ENCODE results near the gene C4orf51. TPM values are rescaled to one million over a fixed set of nuclear protein-coding genes. Genes with fewer than 3 reads are reported as not detected.
"Not testable (repeated sequence)": the region's sequence is repeated elsewhere in the genome, so short reads cannot be mapped to it uniquely, and the experiment has no call there.

The C4orf51 gene
- polyA plus RNA-seq (ENCODE audit: insufficient read length): not detected

GRCh38 chr4:145679991-145680455 is at the start of gene C4orf51:
Gene C4orf51, plus strand, starts transcription at chr4:145680146. Its CDS starts 58 bp downstream, at chr4:145680204.
- DNase-seq (ENCODE audit: low read depth): no peak

- DNase-seq (ENCODE audit: low read depth): no peak
These were observed 44.8 kb upstream of the C4orf51 start for GRCh38 chr4:145635117-145635516.

GRCh38 chr4:145635630-145636029 is 44.3 kb upstream of the C4orf51 start:
- DNase-seq (ENCODE audit: low read depth): no peak

GRCh38 chr4:145639186-145639698 is 40.7 kb upstream of the C4orf51 start:
- no peak for DNase-seq (ENCODE audit: low read depth)

GRCh38 chr4:145640236-145640635 is 39.7 kb upstream of the C4orf51 start:
- DNase-seq (ENCODE audit: low read depth): not testable (repeated sequence)

GRCh38 chr4:145643295-145643694 is 36.7 kb upstream of the C4orf51 start:
- no peak for DNase-seq (ENCODE audit: low read depth)

GRCh38 chr4:145644699-145645098 is 35.2 kb upstream of the C4orf51 start:
- no peak for DNase-seq (ENCODE audit: low read depth)

GRCh38 chr4:145656156-145656555 is 23.8 kb upstream of the C4orf51 start:
- no peak for DNase-seq (ENCODE audit: low read depth)

- DNase-seq (ENCODE audit: low read depth): no peak
These were observed 19.9 kb upstream of the C4orf51 start for GRCh38 chr4:145660064-145660463.

- DNase-seq (ENCODE audit: low read depth): no peak
These were observed 16.8 kb upstream of the C4orf51 start for GRCh38 chr4:145663194-145663593.

GRCh38 chr4:145665773-145666172 is 14.2 kb upstream of the C4orf51 start:
- DNase-seq (ENCODE audit: low read depth): no peak

- no peak for DNase-seq (ENCODE audit: low read depth)
These were observed 9.5 kb upstream of the C4orf51 start for GRCh38 chr4:145670422-145670821.

- DNase-seq (ENCODE audit: low read depth): no peak
These were observed 426 bp upstream of the C4orf51 start for GRCh38 chr4:145679520-145679919.

GRCh38 chr4:145680902-145681301 is 956 bp downstream of the C4orf51 start:
- no peak for DNase-seq (ENCODE audit: low read depth)

- DNase-seq (ENCODE audit: low read depth): no peak
These were observed 1.6 kb downstream of the C4orf51 start for GRCh38 chr4:145681518-145681917.

GRCh38 chr4:145681956-145682355 is 2.0 kb downstream of the C4orf51 start:
- no peak for DNase-seq (ENCODE audit: low read depth)

- DNase-seq (ENCODE audit: low read depth): no peak
These were observed 7.0 kb downstream of the C4orf51 start for GRCh38 chr4:145686991-145687390.

GRCh38 chr4:145690610-145691009 is 10.7 kb downstream of the C4orf51 start:
- DNase-seq (ENCODE audit: low read depth): no peak

GRCh38 chr4:145691416-145691815 is 11.5 kb downstream of the C4orf51 start:
- DNase-seq (ENCODE audit: low read depth): not testable (repeated sequence)

GRCh38 chr4:145694929-145695328 is 15.0 kb downstream of the C4orf51 start:
- no peak for DNase-seq (ENCODE audit: low read depth)

- no peak for DNase-seq (ENCODE audit: low read depth)
These were observed 17.4 kb downstream of the C4orf51 start for GRCh38 chr4:145697332-145697731.

GRCh38 chr4:145698507-145698906 is 18.6 kb downstream of the C4orf51 start:
- DNase-seq (ENCODE audit: low read depth): no peak

- no peak for DNase-seq (ENCODE audit: low read depth)
These were observed 24.0 kb downstream of the C4orf51 start for GRCh38 chr4:145703850-145704497.

- no peak for DNase-seq (ENCODE audit: low read depth)
These were observed 29.4 kb downstream of the C4orf51 start for GRCh38 chr4:145709336-145709735.

Data from forelimb muscle (tissue), 1 donor.